NCI-H1436 treated with DMSO at 0.1 percent for 48 hours (cell line): ENCODE data around the gene ZC3HAV1L.
"Not testable (repeated sequence)": the region's sequence is repeated elsewhere in the genome, so short reads cannot be mapped to it uniquely, and the experiment has no call there.

ENCODE experiments used
- DNase-seq: peaks from one replicate; lab custom pipeline; 2025; lab: John Stamatoyannopoulos, UW

ZC3HAV1L gene

DNA sequence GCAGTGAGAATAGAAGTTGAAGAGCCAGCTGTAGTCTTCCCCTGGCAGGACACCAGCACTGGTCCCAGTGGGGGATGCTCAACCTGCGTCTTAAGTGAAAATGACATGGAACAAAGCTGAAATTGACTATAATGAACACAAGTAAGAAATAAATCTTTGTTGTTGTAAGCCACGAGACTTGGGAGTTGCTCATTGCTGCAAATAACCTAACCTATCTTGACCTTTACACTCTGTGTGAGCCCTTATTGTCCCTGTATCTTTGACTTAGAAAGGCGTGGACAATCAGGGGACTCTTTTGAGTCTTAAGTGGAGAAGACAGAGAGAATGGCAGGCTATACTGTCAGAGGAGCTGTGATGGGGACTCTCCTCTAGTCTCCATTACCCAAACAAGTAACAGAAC is 16.9 kb downstream of the ZC3HAV1L start:
- no peak for DNase-seq

DNA sequence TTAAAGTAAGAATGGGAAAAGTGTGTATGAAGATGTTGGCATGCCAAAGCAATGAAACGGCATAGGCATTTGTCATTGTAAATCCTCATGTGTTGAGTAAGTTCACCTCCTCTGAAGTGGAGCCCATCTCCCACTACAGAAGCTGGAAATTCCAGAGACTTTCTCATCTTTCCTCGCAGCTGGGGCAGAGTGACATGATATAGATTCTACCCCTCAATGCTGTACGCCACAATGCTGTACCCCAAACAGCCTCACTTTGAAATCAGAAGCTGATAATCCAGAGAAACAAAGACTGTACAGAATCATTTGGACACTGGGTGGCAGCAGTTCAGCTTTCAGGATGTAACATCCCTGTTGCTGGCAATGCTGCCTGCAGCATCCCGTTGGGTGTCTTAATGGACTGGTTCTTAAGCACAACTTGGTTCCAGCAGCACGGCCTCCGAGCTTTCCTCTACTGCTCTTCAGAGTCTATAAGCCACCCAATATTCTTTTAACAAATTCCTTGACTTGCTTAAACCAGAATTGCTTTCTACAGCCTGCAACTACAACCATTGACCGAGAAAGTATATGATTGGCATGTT is 18.8 kb downstream of the ZC3HAV1L start:
- peak; percentile 5 for DNase-seq

DNA sequence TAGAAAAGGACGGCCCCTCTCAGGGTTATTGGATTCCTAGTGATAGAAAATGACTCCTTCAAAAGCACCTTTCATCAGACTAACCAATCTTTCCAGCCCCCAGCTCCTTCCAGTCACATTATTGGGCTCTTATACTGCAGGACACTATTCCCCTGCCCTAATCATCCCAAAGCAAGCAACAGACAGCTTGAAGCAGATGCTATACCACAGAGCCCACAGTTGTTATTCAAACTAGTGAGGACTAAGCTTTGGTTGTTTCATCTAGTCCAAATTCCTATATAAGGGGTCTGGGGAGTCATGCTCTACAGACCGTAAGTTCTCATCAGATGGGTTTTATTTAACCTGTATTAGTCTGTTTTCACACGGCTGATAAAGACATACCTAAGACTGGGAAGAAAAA is 24.5 kb downstream of the ZC3HAV1L start:
- DNase-seq: no peak

DNA sequence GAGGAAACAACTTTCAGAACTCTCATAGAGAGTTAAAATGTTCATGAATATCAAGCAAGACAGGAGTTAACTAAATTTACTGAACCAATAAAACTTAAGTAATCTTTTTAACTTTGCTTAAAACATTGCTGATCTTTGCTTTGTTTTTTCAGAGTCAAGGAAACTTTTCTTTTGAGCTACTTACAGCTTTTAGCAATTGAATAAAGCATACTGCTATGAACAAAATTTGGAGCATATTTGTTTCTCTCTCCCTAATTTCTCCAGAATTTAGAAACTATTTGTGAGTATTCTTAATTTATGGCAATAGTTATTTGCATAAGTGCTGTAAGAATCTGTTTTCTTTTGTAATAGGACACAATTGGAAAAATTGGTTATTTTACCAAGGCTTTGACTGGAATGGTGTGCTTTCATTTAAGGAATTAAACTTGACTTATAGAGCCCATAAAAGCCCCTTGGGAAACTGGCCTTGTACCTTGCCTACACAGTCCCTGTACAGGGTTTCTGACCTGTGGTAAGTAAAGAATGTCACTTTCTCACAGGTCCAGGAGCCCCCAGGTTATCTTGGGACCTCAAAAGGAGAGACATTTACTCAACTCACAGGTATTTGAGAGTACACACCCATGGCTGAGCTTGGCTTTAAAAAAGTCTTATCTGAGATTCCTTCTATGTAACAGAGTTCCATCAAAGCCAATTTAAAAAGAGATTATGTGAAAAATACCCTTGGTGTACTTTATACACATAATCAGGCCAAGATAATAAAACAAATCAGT is 31.3 kb downstream of the ZC3HAV1L start:
- no peak for DNase-seq

DNA sequence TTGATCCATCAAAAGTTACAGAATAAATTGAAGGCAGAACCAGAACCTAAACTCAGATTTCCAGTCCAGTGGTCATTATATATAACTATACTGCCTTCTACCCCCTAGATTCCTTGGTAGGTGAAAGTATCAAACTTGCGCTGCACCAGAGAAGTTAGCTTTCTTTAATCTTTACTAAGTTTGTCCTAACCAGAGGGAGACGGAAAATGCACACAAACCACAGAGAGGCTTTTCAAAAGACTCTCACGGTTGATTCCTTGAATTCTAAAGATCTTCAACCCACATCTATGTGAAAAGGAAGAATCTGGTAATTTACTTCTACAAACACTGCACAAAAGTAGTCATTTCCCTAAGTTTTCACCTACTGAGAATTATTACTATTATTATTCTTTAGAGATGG is 36.4 kb downstream of the ZC3HAV1L start:
- no peak for DNase-seq

DNA sequence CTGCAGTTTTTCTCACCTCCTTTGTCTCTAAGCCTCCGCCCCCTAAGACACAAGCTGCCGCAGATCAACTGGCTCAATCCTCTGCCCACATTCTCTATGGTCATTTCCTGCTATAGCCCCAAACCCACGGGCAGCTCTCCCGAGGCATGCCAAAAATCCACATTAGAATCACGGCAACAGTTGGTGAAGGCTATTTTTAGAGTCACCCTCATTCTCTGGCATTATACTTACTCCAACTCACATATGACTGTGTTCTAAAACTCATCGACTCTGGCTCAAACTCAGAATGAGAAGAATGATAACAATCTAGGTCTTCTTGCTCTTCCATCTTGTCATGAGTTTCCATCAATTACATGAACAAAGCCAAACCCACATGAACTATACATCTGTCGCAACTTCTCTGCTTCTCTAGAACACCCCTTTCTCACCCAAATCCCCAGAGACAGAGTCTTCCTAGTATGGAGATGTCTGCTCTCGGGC is 43.8 kb downstream of the ZC3HAV1L start:
- no peak for DNase-seq

DNA sequence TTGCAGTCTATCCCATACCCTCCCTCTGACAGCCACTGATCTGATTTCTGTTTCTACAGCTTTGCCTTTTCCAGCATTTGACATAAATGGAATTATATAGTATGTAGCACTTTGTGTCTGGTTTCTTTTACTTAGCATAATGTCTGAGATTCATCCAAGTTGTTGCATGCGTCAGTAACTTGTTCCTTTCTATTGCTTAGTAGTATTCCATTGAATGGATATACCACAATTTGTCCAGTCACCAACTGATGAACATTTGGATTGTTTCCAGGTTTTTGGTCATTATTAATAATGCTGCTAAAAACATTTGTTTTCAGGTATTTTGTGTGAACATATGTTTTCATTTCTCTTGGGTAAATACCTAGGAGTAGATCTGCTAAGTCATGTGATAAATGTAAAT is 48.2 kb downstream of the ZC3HAV1L start:
- DNase-seq: no peak

DNA sequence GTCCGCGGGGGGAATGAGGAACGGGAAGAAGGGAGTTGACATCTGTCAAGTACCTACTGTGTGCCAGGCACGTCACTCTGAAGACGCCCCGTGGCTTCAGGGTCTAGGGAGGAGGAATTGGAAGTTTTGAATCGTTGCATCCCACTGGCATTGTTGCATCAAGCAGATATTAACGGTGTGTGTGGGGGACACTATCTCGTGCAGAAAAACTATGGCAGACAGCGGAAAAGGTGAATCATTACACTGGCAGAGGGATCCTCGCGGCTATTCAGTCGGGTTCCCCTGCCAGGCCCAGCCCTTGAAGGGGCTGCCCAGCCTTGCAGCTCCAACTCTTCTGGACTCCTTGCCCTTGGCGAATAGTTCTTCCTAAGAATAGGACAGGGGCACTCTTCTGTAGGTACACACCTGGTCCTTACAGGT is 53.6 kb downstream of the ZC3HAV1L start:
- no peak for DNase-seq

DNA sequence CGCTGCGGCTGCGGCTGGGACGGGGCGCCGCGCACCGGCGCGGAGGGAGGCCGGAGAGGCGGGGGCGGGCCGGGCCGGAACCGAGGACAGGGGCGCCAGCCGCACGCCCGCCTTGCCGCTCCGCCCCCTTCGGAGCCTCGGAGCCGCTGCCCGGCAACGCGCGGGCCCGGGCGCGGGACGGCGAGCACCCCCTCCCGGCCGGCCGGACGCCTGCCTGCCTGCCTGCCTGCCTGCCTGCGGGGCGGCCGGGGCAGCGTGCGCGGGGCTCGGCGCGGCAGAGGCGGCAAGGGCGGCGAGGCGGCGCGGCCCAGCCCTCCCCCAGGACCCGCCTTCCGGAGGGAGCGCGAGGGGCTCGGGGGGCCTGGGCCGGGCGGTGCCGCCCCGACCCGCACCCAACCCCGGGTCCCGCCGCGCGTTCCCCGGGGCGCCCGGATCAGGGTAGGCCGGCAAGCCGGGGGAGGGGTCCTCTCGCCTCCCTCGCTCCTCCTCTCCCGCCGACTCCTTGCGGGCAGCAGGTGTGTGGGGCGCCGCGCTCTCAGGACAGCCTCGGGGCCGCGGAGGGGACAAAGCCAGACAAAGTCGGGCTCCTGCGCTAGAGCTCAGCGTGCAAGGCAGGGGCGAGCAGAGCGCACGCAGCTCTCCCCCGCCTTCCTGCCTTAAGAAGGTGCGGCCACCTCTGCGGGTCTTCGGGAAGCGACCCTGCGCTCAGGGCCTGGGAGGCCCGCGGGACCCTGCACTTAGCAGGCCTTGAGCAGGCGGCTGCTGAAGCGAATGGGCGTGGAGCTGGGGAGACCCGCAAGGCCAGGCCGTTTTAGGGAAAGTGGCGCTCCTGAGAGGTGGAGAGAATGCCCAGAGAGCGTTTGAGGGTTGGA is 54.3 kb downstream of the ZC3HAV1L start, which contains the start of gene KIAA1549:
Gene KIAA1549, minus strand, starts transcription at position 58 of the 872 bp plus-strand sequence. CDS start 120 bp downstream, outside the sequence.
- no peak for DNase-seq

DNA sequence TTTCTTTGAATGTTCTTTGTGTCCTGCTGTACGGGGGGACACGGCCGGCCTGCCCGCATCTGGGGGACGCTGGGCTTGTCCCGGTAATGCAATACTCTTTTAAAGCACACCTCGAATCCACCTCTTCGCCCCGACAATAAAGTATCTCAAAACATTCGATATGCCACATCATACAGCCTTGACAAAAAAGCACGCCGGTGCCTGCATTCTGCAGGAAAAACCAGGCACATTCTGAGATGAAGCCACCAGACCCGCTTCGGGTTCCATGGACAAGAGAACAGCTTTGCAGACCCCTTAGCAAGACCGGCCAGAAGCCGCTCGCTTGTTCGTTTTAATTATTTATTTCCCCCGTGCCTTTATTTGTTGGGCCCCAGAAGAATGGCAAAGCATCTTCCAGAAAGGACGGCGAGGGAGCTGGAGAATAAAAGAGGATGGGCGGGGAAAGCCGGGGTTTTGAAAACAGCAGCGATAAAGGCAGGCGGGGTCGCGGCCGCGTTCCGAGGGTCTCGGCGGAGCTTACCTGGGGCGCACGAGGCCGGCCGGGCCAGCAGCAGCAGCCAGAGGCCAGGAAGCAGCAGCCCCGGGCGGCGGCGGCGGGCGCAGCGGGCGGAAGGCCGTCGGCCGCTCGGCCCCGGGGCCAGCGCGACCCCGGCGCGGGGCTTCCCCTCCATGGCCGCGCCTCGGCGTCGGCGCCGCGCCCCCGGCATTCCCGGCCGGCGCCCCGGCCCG is 55.1 kb downstream of the ZC3HAV1L start:
- DNase-seq: no peak

DNA sequence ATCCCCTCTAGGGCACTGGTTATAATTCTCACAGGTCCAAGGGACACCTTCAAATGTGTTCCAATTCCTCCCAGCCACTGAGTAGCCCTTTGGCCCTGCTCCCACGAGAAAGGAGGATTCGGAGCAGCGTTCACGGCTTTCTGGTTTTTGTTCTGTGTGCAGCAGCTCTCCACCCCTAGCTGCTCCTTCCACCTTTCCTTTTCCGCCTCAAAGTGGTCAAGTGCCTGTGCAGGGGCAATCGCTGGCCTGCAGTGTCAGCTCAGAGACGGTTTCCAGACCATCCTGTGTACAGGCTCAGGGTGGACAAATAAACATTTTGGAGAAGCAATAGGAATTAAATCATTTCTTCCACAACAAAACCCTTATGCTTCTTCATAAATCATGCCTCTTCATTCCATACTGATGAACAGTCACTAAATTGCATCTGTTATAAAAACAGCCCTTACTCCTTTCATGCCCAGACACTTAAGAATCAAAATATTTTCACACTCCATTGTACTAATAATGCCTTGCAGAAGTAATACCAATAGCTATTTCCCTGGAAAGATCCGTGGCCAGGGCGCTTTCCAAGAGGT is 55.8 kb downstream of the ZC3HAV1L start:
- no peak for DNase-seq

DNA sequence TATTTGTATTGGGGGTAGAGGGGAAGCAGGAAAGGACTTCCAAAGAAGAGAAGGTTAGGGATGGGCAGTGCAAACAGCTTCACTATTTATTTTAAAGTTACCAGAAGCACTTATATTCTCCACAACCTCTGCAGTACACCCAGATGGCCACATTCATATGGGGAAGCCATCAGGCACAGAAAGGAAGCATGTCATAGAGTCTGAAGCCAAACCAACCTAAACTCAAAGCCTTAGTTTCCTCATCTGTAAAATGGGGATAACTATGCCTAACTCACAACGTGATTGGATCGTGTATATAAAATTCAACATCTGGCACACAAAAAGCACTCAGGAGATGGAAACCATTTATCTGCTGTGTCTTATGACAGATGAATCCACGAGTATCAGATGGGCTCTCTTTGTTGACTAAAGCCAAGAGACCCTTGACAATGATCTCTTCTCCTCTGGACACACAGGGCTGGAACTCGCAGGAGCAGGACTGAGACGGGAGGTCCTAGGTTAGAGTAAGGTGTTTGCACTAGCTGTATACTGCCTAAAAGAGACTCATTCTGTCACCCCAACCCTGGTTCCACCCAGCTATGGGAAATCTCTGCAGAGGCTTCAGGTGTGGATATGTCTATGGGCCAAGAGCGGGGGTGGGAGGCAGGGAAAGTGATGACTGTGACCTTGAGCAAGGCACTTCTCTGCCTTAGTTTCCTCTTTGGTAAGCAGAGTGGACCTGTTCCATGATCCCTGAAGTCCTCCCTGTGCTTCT is 56.4 kb downstream of the ZC3HAV1L start:
- DNase-seq: no peak

DNA sequence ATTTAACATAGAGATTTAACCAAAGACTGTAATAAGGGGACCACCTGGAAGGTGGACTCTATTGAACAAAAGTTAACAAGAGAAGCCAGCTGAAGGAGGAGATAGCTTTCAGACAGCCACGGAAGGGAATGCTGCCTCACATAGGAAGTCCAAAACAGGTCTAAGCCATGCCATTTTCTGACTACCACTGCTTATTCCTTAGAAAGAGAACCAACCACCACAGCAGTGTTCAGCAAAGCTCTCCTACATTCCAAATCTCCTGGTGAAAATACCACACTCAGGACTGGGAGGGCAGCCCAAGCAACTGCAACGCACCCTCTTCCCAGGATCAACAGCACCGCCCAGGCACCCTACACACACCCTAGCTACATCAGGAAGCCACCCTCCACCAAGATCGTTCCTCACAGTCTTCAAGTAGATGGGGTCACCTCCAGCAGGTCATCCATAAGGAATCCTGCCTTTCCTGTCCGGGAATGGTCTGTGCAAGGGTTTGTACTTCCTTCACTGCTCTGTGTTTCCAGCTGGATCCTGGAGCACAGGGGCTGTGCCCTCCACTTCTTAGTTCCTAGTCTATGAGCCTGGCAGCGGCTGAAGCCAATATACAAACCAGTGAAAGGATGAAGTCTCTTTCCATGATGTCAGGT is 57.2 kb downstream of the ZC3HAV1L start:
- DNase-seq: no peak

DNA sequence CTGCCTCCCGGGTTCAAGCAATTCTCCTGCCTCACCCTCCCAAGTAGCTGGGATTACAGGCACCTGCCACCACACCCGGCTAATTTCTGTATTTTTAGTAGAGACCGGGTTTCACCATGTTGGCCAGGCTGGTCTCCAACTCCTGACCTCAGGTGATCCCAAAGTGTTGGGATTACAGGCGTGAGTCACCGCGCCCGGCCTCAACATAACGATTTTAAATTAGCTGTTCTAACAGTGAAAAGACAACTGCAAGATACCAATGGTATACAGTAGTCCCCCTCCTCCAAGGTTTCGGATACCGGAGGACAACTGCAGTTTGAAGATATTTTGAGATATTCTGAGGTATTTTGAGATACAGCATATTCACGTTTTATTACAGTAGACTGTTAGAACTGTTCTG is 59.7 kb downstream of the ZC3HAV1L start:
- DNase-seq: not testable (repeated sequence)
